Parathyroid adenoma (tissue), 2 donors: ENCODE data around the gene FBRSL1.

Source experiments
- H2AFZ ChIP-seq: fragments of 300-600 bp; sonication (generic); one replicate; pipeline ENCODE4 v1.7.0; 2017; ENCODE audit warnings: antibody characterized with exemption, mild to moderate bottlenecking
- H3K27ac ChIP-seq: fragments of 300-600 bp; sonication (generic); one replicate; pipeline ENCODE4 v1.7.0; 2017
- H3K27me3 ChIP-seq: fragments of 300-600 bp; sonication (generic); one replicate; pipeline ENCODE4 v1.7.0; 2017; ENCODE audit warnings: low read length; ENCODE audit not compliant: control insufficient read depth, insufficient read depth
- H3K36me3 ChIP-seq: fragments of 300-600 bp; sonication (generic); one replicate; pipeline ENCODE4 v1.7.0; 2017; ENCODE audit warnings: low read length; ENCODE audit not compliant: control insufficient read depth, insufficient read depth
- H3K4me1 ChIP-seq: fragments of 300-600 bp; sonication (generic); one replicate; pipeline ENCODE4 v1.7.0; 2017; ENCODE audit warnings: control low read depth
- H3K4me2 ChIP-seq: fragments of 300-600 bp; sonication (generic); one replicate; pipeline ENCODE4 v1.7.0; 2017; ENCODE audit warnings: low read length
- H3K4me3 ChIP-seq: fragments of 300-600 bp; sonication (generic); one replicate; pipeline ENCODE4 v1.7.0; 2017; ENCODE audit warnings: low read depth, low read length
- H3K79me2 ChIP-seq: fragments of 300-600 bp; sonication (generic); one replicate; pipeline ENCODE4 v1.7.0; 2017; ENCODE audit warnings: control low read depth
- H3K9ac ChIP-seq: fragments of 300-600 bp; sonication (generic); one replicate; pipeline ENCODE4 v1.7.0; 2017; ENCODE audit warnings: mild to moderate bottlenecking
- H3K9me3 ChIP-seq: fragments of 300-600 bp; sonication (generic); one replicate; pipeline ENCODE4 v1.7.0; 2017; ENCODE audit warnings: low read length; ENCODE audit not compliant: control insufficient read depth
- CTCF ChIP-seq: fragments of 300-600 bp; sonication (generic); IDR thresholded peaks from one replicate; pipeline ENCODE4 v1.7.0; 2017; ENCODE audit warnings: antibody characterized with exemption, mild to moderate bottlenecking
- donor health status: primary hyperparathyroidism.

The FBRSL1 gene

GRCh38 chr12:132454193-132454932 is 35.6 kb upstream of the FBRSL1 start:
- H3K79me2 ChIP-seq, result no peaks in the 10 kb centered on the region
- TF ChIP-seq CTCF, result no peak
- H2AFZ ChIP-seq, result no peak overlapping the region
- H3K27ac ChIP-seq, result no peak overlapping the region
- no peaks in the 10 kb centered on the region for H3K4me1 ChIP-seq
- H3K36me3 ChIP-seq, result no peaks in the 10 kb centered on the region
- H3K9me3 ChIP-seq, result no peaks in the 10 kb centered on the region
- H3K4me3 ChIP-seq, result no peak overlapping the region
- no peak overlapping the region for H3K9ac ChIP-seq
- no peaks in the 10 kb centered on the region for H3K27me3 ChIP-seq
- no peak overlapping the region for H3K4me2 ChIP-seq

DNA sequence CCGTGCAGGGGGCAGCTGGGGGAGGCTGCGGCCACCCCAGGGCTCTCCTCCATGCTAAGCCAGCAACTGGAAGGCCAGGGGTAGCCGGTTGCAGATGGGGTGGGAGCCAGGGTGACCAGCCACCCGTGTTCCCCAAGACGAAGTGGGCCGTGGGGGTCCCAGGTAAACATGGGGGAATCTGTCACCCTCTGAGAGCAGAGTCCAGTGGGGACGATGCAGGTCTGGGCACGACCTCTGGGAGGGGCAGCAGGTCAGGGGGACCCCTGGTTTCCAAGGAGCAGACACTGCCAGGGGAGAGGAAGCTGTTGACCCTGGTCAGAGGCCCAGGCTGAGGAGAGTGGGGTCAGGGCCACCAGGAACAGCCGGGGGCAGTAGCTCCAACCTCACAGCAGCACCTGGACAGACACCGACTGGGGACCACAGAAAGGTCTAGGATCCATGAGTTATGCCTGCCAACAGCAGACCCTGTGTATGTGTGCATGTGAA is 35.0 kb upstream of the FBRSL1 start:
- no peak overlapping the region for H3K9ac ChIP-seq
- no peaks in the 10 kb centered on the region for H3K27me3 ChIP-seq
- no peaks in the 10 kb centered on the region for H3K79me2 ChIP-seq
- no peak overlapping the region for H3K4me3 ChIP-seq
- no peak for TF ChIP-seq CTCF
- H3K36me3 ChIP-seq, result no peaks in the 10 kb centered on the region
- H3K4me2 ChIP-seq, result no peak overlapping the region
- H3K27ac ChIP-seq, result no peak overlapping the region
- H2AFZ ChIP-seq, result no peak overlapping the region
- no peaks in the 10 kb centered on the region for H3K9me3 ChIP-seq
- H3K4me1 ChIP-seq, result no peaks in the 10 kb centered on the region

- Histone ChIP-seq H3K36me3 (no peaks in the 10 kb centered on the region), H3K79me2 (no peaks in the 10 kb centered on the region), H3K4me2 (no peak overlapping the region), H3K9ac (no peak overlapping the region), H3K4me3 (no peak overlapping the region), H2AFZ (no peak overlapping the region), H3K9me3 (no peaks in the 10 kb centered on the region), H3K27me3 (no peaks in the 10 kb centered on the region), H3K4me1 (no peaks in the 10 kb centered on the region), H3K27ac (no peak overlapping the region)
- TF ChIP-seq CTCF, result no peak
Measured at GRCh38 chr12:132455565-132455964, 34.4 kb upstream of the FBRSL1 start.

GRCh38 chr12:132456186-132456943 is 33.6 kb upstream of the FBRSL1 start:
- Histone ChIP-seq H3K4me2 (no peak overlapping the region), H2AFZ (no peak overlapping the region), H3K36me3 (no peaks in the 10 kb centered on the region), H3K4me3 (no peak overlapping the region), H3K79me2 (no peaks in the 10 kb centered on the region), H3K4me1 (peaks cover 3% of the 10 kb centered on the region), H3K27ac (no peak overlapping the region), H3K27me3 (no peaks in the 10 kb centered on the region), H3K9ac (no peak overlapping the region), H3K9me3 (no peaks in the 10 kb centered on the region)
- TF ChIP-seq CTCF, result no peak
